Body of pancreas (tissue), 4 donors: ENCODE results near the gene TMEM106C.

Source experiments
- CTCF ChIP-seq, 7 experiments: fragments of 450-650 bp in 4 of 7; fragments of 200-600 bp in 3 of 7; sonication (generic) in 3 of 7; IDR thresholded peaks; one replicate each; pipeline ENCODE4 v1.5.1; 2016 to 2019; ENCODE audit warnings: antibody characterized with exemption in 7 of 7
- POLR2A ChIP-seq, 3 donors: fragments of 450-650 bp; IDR thresholded peaks; one replicate each; pipeline ENCODE4 v1.6.1; 2016; ENCODE audit warnings: antibody characterized with exemption in 3 of 3, mild to moderate bottlenecking in 2 of 3

- TF ChIP-seq POLR2A (IDR thresholded peaks at IDR 0.05) (no peak), CTCF (IDR thresholded peaks at IDR 0.05) (no peak)
These were observed 41.5 kb upstream of the TMEM106C start for GRCh38 chr12:47921907-47922306.
